Right atrium auricular region (tissue), 2 donors: ENCODE results near the gene NUTM2D. TPM values are rescaled to one million over a fixed set of nuclear protein-coding genes. Genes with fewer than 3 reads are reported as not detected.
"Not testable (repeated sequence)": the region's sequence is repeated elsewhere in the genome, so short reads cannot be mapped to it uniquely, and the experiment has no call there.

Source experiments
- DNase-seq: peaks from one replicate; pipeline ENCODE4 v3.0.0-alpha.2; 2019; ENCODE audit warnings: low spot score
- H3K27ac ChIP-seq, 2 donors: fragments of 200-600 bp; sonication (generic); 1 replicate in 1 of 2; 2 replicates in 1 of 2; pipeline ENCODE4 v1.5.1; 2016 to 2019
- H3K27me3 ChIP-seq, 2 donors: fragments of 200-600 bp; sonication (generic); one replicate each; pipeline versions ENCODE4 v1.5.1 to v1.6.0; 2017 to 2019
- H3K36me3 ChIP-seq: fragments of 200-600 bp; sonication (generic); one replicate; pipeline ENCODE4 v1.5.1; 2016
- H3K4me1 ChIP-seq, 2 donors: fragments of 200-600 bp; sonication (generic); one replicate each; pipeline versions ENCODE4 v1.5.1 to v1.6.0; 2017 to 2019
- H3K4me3 ChIP-seq, 2 donors: fragments of 200-600 bp; sonication (generic); 1 replicate in 1 of 2; 2 replicates in 1 of 2; pipeline ENCODE4 v1.5.1; 2017 to 2019; ENCODE audit warnings: mild to moderate bottlenecking in 1 of 2, moderate library complexity in 1 of 2
- H3K9me3 ChIP-seq, 2 donors: fragments of 200-600 bp; sonication (generic); one replicate each; pipeline ENCODE4 v1.5.1; 2019
- CTCF ChIP-seq, 2 donors: fragments of 200-600 bp; sonication (generic); IDR thresholded peaks; one replicate each; pipeline ENCODE4 v1.5.1; 2019; ENCODE audit warnings: antibody characterized with exemption in 2 of 2
- total RNA-seq, 2 donors: library from RNA; depleted of rRNA; stranded (reverse); fragments of >200 nt; gene quantifications; one replicate each; pipeline ENCODE4 v1.1.0, GENCODE V29; 2016

NUTM2D gene
- total RNA-seq, 2 donors from 2014 or later, result 4.8 to 4.9 TPM

DNA sequence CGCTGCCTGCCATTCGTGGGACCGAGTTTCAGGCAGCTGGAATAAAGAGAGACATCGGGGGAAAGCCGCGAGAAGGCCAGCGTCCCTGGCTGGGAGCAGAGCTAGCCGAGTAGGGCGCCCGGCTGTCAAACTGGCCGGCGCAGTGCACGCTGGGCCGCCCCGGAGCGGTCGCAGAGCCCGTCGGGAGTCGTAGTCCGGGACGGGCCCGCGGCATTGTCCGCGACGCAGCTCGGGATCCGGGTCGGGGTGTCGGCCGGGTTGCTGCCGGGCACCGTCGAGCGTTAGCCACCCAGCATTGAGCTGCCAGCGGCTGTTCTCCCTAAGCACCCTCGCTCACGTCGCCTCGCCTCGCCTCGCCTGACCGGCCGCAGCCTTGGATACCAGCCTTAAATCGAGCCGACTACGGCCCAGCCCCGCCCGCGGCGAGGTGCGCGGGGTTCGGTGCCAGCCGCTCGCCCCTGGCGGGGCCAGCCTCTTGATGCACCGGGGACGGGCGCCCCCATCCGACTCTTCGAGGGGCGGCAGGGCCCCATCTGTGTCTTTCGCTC is 14.8 kb upstream of the NUTM2D start:
- not testable (repeated sequence) for H3K27me3 ChIP-seq, H3K9me3 ChIP-seq, H3K4me1 ChIP-seq, H3K36me3 ChIP-seq
- peak; percentile 18 to 58 for TF ChIP-seq CTCF (IDR thresholded peaks at IDR 0.05)
- peak overlapping the region; percentile 86 to 87 for H3K27ac ChIP-seq
- DNase-seq, result peak; percentile 83
- H3K4me3 ChIP-seq, result peak overlapping the region; percentile 57 to 68

- H3K4me3 ChIP-seq, H3K36me3 ChIP-seq, H3K4me1 ChIP-seq, H3K27me3 ChIP-seq, DNase-seq, H3K9me3 ChIP-seq: not testable (repeated sequence)
- H3K27ac ChIP-seq, result peak overlapping the region in 1 of 2 donors; percentile 43
These were observed 11.8 kb upstream of the NUTM2D start for GRCh38 chr10:87345743-87346142.

GRCh38 chr10:87350161-87350560 is 7.4 kb upstream of the NUTM2D start:
- not testable (repeated sequence) for H3K36me3 ChIP-seq, H3K9me3 ChIP-seq, H3K4me1 ChIP-seq, H3K27ac ChIP-seq, H3K4me3 ChIP-seq, H3K27me3 ChIP-seq, DNase-seq

GRCh38 chr10:87352825-87353224 is 4.7 kb upstream of the NUTM2D start:
- H3K9me3 ChIP-seq, H3K27ac ChIP-seq, H3K36me3 ChIP-seq, H3K4me3 ChIP-seq, H3K27me3 ChIP-seq, H3K4me1 ChIP-seq, DNase-seq: not testable (repeated sequence)

GRCh38 chr10:87355110-87355509 is 2.4 kb upstream of the NUTM2D start:
- DNase-seq, H3K36me3 ChIP-seq, H3K4me1 ChIP-seq, H3K27me3 ChIP-seq, H3K27ac ChIP-seq, H3K9me3 ChIP-seq, H3K4me3 ChIP-seq: not testable (repeated sequence)

- not testable (repeated sequence) for H3K27me3 ChIP-seq, H3K9me3 ChIP-seq, DNase-seq, H3K27ac ChIP-seq, H3K4me3 ChIP-seq, H3K4me1 ChIP-seq, H3K36me3 ChIP-seq
These were observed 615 bp downstream of the NUTM2D start for GRCh38 chr10:87358159-87358558.

DNA sequence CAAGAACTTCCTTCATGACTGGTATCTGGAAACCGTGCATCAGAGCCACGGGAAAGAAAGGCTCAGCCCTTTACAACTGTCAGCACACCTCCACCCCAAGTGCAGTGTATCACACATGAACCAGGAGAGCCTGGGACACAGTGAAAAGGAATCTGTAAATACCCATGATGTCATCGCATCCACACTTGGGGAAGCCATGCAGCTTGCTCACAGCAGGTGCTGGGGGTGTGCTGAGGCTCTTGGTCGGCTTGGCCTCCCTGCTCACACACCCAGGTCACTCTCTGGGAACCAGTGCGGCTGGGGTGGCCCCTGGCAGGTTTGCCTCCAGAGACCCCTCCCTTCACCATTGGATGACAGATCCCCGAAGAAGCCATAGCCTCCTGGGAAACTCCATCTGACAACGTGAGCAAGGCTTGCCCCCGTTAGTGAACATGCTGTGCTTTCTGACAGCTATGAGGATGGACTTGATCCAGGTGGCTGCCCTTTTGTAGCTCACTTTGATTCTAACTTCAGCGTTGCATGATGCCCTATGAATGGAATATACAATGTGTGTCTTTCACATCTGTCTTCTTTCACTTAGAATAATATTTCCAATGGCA is 12.1 kb downstream of the NUTM2D start:
- H3K36me3 ChIP-seq, DNase-seq, H3K4me1 ChIP-seq, H3K27me3 ChIP-seq, H3K9me3 ChIP-seq, H3K4me3 ChIP-seq, H3K27ac ChIP-seq: not testable (repeated sequence)

DNA sequence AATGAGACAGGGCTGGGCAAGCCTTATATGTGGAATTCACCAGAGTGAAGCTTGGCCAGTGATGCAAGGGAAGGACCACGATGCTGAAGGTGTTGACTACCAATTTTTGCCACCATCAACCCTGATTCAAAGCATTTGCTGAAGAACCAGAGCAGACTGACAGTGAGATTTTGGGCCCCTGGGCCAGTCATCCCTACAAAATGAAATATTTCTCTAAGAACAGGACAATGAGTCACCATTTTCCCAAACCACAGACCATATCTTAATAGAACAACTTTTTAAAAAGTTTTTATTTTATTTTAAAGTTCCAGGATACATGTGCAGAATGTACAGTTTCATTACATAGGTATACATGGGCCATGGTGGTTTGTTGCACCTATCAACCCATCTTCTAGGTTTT is 16.5 kb downstream of the NUTM2D start:
- DNase-seq, H3K4me3 ChIP-seq, H3K27ac ChIP-seq, H3K4me1 ChIP-seq, H3K36me3 ChIP-seq, H3K27me3 ChIP-seq, H3K9me3 ChIP-seq: not testable (repeated sequence)

DNA sequence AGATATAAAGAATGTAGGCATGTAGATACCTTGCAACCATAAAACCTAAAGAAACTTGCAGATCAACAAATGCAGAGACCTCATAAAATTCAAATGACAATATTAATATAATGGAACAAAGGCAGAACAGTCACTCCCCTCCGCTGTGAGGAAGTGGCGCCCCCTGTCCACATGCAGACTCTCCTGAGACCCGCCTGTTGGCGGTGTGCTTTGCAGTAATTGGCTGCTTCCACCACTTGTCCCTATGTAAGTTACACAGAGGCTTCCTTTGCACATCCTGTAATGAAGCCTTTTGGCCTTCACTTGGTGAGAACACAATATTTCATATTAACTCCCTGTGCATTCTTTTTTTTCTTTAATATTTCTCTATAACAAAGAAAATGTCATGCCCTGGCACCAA is 21.6 kb downstream of the NUTM2D start:
- H3K36me3 ChIP-seq, H3K27me3 ChIP-seq, H3K27ac ChIP-seq, H3K9me3 ChIP-seq, H3K4me3 ChIP-seq, DNase-seq, H3K4me1 ChIP-seq: not testable (repeated sequence)

DNA sequence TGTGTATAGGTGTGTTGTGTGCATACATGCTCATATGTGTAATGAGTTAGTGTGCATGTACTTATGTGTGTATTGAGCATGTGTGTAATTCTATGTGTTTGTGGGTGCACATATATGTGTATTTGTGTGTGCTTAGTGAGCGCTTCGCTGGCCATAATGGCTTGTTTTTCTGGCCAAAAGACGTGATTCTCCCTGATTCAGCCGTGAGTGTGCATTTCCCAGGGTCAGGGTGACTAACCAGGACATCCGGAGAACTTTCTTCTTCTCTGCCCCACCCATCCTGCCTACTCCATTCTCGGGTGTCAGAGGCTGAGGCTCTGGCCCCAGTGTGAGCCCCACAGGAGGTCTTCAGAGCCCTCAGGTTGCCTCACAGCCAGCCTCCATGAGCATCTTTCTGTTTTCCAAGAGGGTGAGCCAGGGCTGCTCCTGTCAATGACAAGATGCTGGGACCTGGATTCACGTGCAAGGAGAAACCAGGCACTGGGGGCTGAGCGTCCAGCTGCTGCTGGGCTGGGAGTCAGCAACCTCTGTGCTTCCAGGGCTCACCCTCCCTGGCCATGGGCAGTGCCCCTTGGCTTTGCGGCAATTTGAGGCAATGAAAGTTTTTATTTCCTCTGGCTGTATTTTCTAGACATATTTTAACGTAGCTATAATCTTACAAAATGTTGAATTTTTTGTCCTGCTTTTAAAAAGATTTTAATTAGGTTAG is 25.8 kb downstream of the NUTM2D start:
- not testable (repeated sequence) for H3K4me3 ChIP-seq, DNase-seq, H3K36me3 ChIP-seq, H3K9me3 ChIP-seq, H3K27me3 ChIP-seq, H3K27ac ChIP-seq, H3K4me1 ChIP-seq

DNA sequence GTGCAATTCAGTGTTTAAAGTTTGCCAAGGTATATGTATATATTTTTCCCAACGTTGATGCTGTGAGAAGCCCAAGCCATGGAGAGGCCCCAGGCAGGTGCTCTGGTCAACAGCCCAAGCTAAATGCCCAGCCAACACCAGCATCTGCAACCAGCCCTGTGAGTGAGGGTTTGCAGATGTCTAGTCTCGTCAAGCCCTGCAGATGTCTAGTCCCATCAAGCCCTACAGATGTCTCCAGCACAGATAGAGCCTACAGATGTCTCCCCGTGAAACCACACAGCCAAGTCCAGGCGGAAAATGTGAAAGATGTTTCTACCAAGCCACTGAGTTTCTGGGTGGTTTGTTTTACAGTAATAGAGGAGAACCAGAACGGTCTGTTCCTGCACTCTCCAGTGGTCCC is 26.7 kb downstream of the NUTM2D start:
- DNase-seq, H3K36me3 ChIP-seq, H3K4me1 ChIP-seq, H3K27me3 ChIP-seq, H3K4me3 ChIP-seq, H3K9me3 ChIP-seq, H3K27ac ChIP-seq: not testable (repeated sequence)

DNA sequence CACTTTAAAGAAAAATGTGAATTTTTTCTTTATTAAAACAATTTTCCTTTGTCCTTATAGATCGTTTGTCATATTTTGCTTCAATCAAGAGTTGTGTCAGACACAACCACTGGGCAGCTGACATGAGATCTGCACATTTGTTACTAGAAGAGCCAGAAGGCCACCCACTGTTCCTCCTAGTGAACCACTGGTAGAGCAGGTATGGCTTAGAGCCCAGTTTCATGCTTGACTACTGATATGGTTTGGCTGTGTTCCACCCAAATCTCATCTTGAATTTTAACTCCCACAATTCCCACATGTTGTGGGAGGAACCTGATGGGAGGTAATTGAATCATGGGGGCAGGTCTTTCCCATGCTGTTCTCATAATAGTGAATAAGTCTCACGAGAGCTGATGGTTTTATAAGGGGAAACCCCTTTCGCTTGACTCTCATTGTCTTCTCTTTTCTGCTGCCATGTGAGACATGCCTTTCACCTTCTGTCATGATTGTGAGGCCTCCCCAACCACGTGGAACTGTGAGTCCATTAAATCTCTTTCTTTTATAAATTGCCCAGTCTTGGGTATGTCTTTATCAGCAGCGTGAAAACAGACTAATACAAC is 28.3 kb downstream of the NUTM2D start:
- not testable (repeated sequence) for DNase-seq, H3K4me3 ChIP-seq, H3K4me1 ChIP-seq, H3K27me3 ChIP-seq, H3K9me3 ChIP-seq, H3K27ac ChIP-seq, H3K36me3 ChIP-seq

DNA sequence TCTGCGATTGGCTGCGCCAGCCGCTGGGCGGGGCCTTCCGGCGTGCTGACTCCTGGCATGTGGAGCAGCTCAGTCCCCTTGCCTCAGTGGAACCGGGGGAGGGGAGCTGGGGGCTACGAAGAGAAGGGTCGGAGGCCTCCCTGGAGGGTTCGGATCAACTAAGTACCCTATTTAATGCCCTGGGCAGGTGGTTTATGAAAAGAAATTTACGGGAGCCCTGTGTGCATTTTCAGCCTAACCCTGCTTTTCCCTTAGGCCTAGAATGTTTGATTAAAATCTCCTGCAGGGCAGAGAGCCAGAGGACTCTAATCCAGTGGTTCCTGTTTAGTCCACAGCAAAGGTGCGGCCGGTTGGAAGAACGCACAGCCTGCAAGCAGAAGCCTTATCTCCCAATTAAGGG is 33.8 kb downstream of the NUTM2D start:
- H3K27me3 ChIP-seq, H3K27ac ChIP-seq, H3K36me3 ChIP-seq, H3K9me3 ChIP-seq, H3K4me1 ChIP-seq, DNase-seq: not testable (repeated sequence)
- peak overlapping the region in 1 of 2 donors; percentile 17 for H3K4me3 ChIP-seq

DNA sequence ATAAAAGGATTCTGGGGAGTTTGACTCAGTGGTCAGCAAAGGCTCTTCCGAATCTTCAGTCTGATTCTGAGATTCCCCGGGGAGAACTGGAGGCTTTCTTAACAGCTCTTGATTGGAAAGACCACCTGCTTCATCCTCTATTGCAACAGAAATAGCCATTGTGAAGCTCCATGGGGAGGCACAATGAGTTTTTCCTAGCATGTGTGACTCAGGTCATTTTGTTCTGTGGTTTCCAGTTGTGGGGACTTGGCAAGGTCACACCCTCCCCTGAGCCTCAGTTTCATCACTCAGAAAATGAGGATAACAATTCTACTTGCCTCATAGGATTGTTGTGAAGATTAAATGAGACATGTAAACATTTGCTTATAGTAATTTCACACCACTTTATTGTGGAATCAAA is 38.7 kb downstream of the NUTM2D start:
- H3K4me3 ChIP-seq, H3K4me1 ChIP-seq, H3K36me3 ChIP-seq, H3K27ac ChIP-seq, DNase-seq, H3K27me3 ChIP-seq, H3K9me3 ChIP-seq: not testable (repeated sequence)
